GM03348 (cell line): Measurements from ENCODE around the gene SYDE1.

ENCODE experiments used
- DNase-seq: peaks from one replicate; pipeline ENCODE4 v3.0.0; 2012; ENCODE audit warnings: low spot score

Gene SYDE1

DNA sequence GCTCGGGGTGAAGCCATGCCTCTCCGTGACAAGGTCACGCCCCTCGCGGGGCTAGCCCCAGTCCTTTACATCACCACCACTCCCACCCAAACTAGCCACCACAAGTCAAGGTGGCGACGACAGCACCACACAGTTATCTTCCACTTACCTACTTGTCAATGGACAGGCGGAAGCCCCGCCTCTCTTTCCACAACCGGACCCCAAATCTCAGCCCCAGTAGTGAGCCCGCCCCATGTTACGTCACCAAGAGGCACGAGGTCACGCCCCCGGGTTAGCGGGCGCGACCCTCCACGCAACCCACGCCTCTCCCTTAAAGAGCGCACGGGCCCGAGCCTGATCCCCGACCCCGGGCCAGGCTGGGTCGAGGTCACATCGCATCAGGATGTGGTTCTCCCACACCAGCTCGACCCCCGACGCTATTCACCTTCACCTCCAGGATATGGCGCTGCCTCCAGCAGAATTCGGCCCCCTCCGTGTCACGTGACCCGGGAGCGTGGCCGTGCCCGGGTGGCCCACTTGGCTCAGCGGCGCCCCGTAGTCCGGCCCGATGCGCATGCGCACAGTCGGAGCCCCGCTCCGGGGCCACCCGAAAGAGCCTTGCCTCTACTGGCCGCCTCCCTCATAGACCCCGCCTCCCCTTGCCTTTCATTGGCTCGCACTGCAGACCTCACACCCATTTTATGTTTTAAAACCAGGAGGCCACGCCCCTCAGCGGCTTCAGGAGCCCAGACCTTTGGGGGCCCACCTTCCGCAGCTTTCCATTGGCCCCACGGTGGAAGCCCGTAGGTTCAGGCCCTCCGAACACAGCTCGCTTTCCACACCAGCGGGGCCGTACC is 18.2 kb downstream of the SYDE1 start:
- peak; percentile 100 for DNase-seq

DNA sequence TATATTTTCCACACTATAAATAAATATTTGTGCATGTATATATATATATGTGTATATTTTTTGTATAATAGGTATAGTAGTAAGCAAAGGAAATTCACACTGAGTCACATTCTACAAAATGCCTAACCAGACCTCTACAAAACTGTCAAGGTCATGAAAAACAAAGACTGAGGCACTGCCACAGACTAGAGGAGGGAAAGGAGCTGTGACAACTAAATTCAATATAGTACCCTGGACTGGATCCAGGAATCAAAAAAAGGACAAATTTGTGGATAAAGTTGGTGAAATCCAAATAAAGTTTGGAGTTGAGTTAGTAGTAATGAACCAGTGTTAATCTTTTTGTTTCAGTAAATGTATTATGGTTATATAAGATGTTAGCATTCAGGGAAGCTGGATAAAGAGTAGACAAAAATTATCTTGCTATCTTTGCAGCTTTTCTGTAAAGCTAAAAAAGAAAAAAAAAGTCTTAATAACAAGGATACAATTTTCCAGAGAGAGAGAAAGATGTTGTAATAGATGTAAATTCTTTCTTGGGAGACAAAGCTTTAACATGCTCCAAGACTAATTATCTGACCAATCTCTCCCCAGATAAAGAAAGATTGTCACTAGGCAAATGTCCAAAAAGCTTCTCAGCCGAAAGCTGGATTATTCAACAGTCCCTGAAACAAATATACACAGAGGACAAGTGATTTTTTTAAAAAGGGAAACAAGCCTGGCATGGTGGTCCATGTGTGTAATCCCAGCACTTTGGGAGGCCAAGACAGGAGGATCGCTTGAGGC is 19.1 kb downstream of the SYDE1 start:
- no peak for DNase-seq

DNA sequence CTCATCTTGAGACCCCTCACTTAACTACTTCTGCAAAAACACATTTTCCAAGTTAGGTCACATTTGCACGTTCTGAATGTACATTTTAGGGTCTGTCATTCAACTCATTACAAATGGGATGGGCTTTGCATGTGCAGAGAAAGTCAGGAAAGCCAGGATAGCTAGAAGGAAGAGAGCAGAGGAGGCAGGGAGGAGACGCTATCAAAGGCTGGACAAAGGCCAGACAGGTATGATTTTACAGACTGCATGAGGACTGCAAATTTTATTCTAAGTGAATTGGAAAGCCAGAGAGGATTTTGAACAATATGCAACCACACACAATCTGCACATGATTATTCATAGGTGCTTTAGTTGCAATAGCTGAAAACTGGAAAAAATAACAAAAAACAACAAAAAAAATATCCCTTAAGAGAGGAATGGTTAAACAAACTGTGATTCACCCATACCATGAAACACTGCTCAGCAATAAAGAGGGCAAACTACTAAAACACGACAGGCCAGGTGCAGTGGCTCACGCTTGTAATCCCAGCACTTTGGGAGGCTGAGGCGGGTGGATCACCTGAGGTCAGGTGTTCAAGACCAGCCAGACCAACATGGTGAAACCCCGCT is 21.1 kb downstream of the SYDE1 start:
- DNase-seq = no peak

DNA sequence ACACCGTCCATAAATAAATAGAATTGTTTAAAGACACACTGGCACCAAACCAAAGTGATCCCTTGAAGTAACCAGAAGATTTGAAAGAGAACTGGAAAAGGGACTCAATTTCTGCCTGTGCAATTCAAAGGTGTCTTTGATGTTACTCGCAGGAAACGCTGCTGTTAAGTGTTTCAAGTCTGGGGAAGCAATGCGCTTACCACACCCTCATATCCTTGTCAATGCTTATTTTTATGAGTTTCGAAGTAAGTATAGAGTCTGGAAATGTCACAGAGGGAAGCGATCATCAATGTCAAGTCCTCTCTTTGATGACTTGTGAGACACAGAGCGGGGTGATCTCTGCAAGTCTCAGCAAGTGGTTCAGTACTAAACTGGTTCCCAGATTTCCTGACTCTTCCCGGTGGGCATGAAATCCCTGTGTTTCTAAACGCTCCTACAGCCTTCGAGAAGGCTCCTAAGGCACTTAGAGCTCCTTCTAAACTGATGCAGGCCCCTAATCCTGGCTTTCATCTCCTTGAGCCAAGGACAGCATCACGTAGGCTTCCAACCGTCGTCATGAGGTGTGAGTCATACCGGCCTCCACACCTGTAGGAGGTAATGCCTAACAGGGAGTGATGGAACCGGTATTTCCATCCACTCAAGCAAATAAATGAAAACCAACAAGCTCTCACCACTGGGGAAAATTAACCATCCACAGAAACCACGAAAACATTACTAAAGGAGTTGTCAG is 22.8 kb downstream of the SYDE1 start:
- no peak for DNase-seq

DNA sequence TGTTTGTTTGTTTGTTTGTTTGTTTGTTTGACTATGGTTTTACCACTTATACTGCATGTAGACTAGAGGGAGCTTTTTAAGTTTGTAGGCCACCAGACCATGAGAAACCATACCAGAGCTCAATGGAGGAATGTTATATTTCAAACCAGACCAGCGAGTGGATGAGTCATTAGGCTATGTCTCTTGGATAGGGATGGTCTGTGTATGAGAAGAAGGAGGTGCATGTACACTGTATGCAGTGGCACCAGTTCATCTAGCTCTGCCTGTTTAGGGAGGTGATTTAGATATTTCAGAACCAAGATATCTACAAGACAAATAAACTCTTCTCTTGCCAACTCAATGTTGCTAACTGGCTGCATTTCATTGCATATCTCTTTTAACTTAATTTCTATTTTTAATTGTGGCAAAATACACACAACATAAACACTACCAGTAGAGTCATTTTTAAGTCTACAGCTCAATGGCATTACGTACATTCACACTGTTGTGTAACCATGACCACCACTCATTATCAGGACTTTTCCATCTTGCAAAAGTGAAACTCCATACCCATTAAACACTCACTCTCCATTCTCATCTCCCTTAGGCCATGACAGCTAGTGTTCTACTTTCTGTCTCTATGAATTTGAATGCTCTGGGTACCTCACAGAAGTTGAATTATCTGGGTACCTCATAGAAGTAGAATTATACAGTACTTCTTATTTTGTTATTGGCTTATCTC is 29.2 kb downstream of the SYDE1 start:
- no peak for DNase-seq

DNA sequence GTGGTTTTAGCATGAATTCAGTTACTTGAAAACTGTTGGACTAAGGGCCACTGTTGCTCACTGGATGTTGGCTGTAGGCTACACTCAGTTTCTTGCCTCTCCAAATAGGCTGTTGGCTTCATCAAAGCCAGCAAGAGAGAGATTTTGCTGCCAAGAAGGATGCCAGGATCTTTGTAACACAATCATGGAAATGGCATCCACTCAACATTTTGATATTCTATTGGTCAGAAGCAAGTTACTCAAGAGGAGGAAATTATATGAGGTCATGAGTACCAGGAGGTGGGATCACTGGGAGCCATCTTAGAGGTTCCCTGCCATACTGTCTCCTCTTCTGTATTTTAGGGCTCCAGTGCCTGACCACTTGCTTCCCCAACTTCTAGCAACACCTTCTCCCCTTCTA is 30.6 kb downstream of the SYDE1 start:
- DNase-seq = no peak

DNA sequence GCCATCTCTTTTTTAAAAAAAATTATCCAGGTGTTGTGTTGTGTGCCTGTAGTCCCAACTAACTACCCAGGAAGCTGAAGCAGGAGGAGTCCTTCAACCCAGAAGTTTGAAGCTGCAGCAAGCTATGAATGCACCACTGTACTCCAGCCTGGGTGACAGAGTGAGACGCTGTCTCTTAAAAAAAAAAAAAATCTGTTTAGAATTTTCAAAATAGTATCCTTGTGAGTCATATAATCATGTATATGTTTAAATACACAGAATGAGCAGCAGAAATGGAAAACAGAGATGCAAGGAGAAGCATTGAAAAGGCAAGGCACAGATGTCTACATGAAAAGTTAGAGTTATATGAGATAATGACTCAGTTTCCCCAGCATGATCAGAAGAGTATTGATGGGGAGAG is 31.2 kb downstream of the SYDE1 start:
- no peak for DNase-seq

DNA sequence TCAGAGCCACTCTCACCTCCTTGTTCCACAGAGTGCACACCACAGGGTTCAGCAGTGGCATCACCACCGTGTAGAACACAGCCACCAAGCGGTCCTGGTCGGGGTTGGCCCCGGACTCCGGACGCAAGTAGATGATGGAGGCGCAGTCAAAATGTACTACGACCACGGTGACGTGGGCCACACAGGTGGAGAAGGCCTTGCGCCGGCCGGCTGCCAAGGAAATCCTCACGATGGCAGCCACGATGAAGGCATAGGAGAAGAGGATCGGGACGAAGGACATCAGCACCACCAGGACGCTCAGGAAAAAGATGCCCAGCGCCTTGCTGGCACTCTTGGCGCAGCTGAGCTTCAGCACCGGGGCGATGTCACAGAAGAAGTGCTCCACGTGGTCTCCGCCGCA is 33.9 kb downstream of the SYDE1 start:
- DNase-seq = no peak

DNA sequence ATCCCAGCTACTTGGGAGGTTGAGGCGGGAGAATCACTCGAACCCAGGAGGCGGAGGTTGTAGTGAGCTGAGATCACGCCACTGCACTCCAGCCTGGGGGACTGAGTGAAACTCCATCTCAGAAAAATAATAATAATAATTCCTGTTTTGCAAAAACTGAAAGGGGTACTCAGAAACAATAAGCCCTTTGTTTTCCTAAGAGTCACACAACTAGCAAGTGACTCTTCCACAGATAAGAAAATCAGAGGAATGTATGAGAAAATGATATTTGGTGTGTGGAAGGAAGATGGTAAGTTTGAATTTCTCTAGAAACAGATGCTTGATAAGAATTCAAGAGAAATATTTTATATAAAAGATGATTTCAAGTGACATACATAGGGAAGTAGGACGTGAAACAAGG is 35.1 kb downstream of the SYDE1 start:
- no peak for DNase-seq

DNA sequence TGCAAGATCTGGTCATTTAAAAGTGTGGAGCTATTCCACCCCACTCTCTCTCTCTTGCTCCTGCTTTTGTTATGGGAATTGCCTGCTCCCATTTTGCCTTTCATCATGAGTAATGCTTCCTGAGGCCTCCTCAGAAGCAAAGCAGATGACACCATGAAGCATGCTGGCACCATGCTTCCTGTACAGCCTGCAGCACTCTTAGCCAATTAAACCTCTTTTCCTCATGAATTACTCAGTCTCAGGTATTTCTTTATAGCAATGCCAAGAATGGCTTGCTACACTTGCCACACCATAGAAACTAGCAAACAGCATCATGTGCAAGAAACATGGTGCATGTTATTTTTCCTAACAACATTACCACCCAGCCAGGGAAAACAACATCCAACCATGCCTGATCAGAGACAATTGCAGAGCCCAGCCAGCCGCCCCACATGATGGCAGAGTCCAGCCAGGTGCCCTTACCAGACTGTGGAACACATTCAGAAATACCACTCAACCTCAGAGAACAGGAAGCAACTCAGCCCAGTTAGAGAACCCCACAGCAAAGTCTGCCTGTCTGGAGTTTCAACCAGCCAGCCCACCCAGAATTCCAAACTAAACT is 36.9 kb downstream of the SYDE1 start:
- DNase-seq = no peak

DNA sequence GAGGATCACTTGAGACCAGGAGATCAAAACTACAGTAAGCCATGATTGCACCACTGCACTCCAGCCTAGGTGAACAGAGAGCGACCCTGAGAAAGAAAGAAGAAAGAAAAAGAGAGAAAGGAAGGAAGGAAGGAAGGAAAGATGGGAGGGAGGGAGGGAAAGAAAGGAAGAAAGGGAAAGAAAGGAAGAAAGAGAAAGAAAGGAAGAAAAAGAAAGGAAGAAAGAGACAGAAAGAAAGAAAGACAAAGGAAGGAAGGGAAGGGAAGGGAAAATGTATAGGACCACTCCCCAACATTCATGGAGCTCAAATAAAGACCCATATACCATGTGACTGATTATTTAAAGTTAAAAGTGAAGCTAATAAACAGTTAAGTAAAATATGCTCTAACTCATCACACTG is 39.9 kb downstream of the SYDE1 start:
- DNase-seq = no peak

DNA sequence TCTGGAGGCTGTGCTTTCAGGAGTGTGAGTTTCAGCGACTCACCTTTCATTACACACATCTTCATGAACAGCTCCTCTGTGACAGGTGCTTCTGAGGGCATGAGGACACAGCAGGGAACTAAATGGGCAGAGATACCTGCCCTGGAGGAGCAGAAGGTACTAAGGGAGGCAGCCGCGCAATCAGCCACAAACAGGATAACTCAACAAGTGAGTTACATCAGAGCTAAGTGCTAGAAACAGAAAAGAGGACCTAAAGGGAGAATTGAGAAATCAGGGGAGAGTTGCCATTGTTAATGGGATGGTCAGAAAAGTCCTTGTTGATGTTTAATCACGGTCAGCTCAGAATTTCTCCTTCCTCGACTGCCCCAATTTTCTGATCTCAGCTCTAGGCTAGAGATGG is 42.5 kb downstream of the SYDE1 start:
- no peak for DNase-seq

DNA sequence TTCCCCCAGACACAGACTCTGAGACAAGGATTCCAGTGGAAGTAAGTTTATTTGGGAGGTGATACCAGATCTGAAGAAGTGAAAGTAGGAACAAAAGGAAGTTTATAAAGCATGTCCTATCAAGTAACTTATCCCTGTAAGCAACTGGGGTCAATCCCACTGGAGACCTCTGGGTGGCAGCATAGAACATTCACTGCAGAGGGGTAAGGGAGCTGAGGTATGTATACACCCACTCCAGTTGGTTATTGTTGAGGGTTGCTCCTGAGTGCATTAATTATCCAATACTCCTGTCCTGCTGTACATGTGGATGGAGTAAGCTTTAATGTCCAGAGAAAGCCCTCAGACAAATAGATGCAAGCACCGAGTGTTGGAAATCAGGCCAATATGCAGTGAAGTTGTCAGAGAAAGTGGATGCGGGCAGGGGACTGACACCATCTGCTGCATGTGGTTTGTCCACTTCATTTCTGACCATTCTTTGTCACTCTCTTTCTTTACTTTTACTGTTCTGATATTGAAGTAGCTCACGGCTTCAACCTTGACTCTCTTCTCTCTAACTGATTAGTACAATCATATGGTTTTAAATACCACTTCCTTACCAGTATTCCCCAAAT is 46.9 kb downstream of the SYDE1 start:
- peak; percentile 55 for DNase-seq

DNA sequence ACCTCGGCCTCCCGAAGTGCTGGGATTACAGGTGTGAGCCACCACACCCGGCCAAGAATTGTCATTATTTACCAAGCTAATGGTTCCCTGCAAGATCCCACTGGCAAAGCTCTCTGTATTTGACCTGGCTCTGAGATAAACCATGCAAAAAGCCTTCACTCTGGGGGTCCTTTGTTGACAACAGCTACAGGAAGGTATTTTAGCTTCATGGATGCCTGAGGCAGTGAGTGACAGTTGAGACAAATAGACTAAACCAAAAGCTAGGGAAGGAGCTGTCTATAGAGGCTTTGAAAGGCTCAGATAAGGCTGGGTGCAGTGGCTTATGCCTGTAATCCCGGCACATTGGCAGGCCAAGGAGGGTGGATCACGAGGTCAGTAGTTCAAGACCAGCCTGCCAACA is 48.1 kb downstream of the SYDE1 start:
- DNase-seq = no peak

DNA sequence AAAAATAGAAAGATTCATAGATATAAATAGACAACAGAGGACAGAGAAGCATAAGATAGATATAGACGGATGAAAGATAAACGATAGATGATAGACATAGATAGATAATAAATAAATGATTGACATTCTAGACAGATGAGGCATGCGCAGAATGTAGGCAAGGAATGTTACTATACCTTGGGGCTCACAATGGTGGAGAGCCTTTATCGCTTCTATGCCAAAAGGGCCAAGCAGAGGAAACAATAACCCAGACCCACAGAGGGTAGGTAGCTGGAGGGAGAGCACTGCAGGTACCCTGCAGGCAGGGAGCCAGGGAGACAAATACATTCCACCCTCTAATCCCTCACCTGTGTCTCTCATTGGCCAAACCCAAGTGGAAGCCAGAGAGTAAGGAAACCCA is 49.2 kb downstream of the SYDE1 start:
- DNase-seq = no peak

DNA sequence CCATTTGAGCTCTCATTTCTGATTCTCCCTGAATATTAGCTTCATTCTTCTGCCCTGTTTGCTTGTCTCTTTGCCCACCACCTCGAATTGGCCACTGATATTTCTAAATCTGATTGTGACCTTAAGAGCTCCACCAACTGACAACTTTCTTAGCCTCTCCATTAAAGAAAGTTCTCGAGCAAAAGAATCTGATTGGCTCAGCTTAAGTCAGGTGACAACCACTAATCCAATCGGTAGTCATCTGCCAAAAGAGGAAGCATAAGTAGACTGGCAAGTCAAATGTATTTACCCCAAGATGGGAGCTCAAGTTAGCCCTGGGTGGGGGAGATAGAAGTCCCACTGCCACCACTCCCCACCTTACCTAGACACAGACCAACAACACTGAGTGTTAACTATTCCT is 52.0 kb downstream of the SYDE1 start:
- DNase-seq = no peak

DNA sequence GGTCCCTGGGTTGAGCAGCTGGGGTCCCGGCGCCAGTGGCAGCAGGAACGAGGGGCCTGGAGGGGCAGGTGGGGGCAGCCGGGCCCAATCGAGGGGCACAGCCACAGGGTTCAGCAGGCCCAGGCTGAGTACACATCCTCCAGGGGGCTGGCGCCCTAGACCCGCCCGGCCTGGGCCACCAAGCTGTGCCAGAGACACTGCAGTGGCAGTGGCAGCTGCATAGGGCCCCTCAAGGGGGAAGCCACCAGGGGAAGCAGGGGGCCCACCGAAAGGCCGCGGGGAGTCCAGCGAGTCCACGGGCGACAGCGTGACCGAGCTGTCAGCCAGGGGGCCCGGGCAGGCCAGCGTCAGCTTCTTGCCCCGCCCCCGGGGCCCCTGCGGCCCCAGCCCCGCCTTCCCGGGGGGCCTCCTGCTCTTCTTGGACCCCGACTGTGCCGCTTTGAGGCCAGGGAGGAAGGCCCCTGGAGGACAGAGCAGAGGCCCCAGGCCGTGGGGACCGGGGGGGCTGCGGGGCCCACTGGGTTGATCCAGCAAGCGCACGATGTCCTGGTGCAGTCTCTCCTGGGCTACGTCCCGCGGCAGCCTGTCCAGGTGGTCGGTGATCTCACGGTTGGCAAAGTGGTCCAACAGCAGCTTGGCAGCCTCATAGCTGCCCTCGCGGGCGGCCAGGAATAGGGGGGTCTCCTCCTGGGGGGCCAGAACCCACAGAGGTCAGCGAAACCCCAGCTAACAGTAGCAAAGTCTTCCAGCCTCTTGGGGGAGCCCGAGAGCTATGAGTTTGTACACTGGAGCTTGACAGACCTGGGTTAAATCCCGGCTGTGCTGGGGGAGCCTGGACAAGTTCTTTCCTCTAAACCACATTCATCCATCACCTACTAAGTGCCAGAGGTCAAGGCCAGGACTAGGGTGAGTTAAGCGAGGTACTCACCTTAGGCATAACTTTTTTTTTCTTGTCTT is 54.1 kb downstream of the SYDE1 start:
- DNase-seq = peak; percentile 65
